ENCODE measurements around the gene LIMS2.

LIMS2 gene

DNA sequence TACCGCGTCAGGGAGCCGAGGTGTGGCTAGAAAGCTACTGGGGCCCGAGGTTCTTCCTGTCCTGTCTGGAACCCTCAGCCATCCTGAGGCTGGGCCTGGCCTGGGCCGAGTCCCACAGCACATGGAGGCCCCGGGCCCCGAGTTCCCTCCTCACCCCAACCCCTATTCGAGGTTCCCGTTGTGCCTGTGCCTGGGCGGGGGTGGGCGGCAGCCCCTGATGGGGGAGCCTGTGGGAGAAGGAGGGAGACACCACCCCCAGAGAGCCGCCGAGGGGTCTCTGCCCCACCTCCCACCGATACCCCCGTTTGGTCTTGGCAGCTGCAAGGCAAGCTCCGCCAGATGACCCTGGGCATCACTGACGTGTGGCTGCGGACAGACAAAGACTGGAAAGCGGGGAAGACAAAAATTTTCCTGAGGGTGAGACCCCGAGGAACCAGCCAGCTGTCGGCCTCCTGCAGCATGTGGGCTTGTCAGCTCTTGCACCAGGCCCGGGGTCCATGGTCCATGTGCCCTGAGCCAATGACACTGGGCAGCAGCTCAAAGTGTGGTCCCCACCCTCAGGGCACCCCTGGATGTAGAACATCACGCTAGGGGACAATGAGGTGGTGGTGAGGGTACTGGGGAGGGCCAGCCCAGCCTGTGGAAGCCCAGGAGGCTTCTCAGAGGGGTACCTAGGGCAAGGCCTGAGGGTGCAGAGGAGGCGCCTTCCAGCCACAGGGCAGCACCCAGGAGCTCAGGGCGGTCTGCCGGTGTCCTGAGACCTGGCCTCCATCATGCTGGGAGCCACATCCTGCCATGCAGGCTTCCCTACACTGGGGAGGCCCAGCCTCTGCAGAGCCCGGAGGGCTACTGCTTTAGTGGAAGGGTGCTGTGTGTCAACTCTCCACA lies 81.9 kb downstream of the LIMS2 start:
- DNase-seq (ENCODE audit: low read depth), result no peak
- H3K9me3 ChIP-seq (ENCODE audit: control insufficient read depth, low read length), result peaks cover 9% of the 10 kb centered on the region
- H3K9ac ChIP-seq (ENCODE audit: low read length), result no peak overlapping the region
- H3K4me3 ChIP-seq (ENCODE audit: low read length), result no peak overlapping the region
- H3K36me3 ChIP-seq (ENCODE audit: control insufficient read depth, insufficient read depth, low read length, severe bottlenecking), result no peaks in the 10 kb centered on the region
- H3K4me1 ChIP-seq (ENCODE audit: control insufficient read depth, insufficient read depth, low read length), result no peaks in the 10 kb centered on the region
- H3K27me3 ChIP-seq (replicated peaks; ENCODE audit: control insufficient read depth, insufficient read depth, low read length), result no peaks in the 10 kb centered on the region

DNA sequence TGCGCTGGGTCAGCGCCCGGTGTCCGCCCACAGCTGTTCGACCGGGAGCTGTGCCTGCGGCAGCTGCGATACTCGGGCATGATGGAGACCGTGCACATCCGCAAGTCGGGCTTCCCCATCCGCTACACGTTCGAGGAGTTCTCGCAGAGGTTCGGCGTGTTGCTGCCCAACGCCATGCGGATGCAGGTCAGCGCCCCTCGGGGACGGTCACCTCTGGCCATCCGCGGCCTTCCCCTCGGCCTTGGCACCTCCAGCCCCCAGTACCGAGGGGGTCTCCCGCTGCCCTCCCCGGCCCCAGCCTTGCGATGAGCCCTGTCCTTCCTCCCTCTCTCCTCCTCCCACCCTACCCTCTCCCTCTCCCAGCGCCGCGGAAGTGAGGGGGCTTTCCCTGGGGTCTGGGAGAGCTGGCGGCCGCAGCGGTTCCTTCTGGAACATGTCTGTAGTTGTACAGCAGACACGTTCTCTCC lies 82.5 kb downstream of the LIMS2 start:
- H3K9ac ChIP-seq (ENCODE audit: low read length), result no peak overlapping the region
- no peak for DNase-seq (ENCODE audit: low read depth)
- no peaks in the 10 kb centered on the region for H3K4me1 ChIP-seq (ENCODE audit: control insufficient read depth, insufficient read depth, low read length)
- H3K36me3 ChIP-seq (ENCODE audit: control insufficient read depth, insufficient read depth, low read length, severe bottlenecking), result no peaks in the 10 kb centered on the region
- peaks cover 4% of the 10 kb centered on the region for H3K9me3 ChIP-seq (ENCODE audit: control insufficient read depth, low read length)
- H3K4me3 ChIP-seq (ENCODE audit: low read length), result no peak overlapping the region
- H3K27me3 ChIP-seq (replicated peaks; ENCODE audit: control insufficient read depth, insufficient read depth, low read length), result no peaks in the 10 kb centered on the region

DNA sequence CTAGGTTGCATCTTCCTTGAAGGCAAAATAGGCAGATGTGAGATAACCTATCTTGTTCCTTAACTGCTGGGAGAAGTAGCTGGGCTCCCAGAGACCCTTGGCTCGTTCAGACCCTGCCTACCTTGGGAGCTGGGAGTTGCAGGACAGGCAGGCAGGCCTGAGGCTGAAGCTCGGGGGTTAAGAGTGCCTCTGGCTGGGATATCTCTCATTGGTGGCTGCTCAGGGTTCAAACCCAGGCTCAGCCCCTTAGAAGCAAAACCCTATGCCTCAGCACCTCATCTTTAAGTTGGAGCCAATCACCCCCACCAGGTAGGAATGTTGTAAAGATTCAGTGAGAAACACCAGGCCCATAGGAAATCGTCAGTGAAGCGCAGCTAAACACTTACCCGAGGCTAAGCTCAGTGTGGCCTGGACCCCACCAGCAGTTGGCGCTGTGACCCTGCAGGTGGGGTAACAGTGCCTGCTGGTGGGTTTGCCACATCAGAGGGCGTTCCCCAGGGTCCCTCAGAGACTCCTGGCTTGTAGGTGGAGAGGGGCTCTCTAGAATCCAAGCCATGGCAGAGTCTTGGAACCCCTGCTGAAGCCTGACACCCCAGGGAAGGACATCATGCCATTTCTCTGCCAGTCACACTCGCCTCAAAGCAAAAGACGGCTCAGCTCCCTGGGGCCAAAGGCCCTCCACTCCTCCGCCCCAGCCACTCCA lies 84.0 kb downstream of the LIMS2 start:
- H3K4me1 ChIP-seq (ENCODE audit: control insufficient read depth, insufficient read depth, low read length), result no peaks in the 10 kb centered on the region
- no peaks in the 10 kb centered on the region for H3K36me3 ChIP-seq (ENCODE audit: control insufficient read depth, insufficient read depth, low read length, severe bottlenecking)
- no peak overlapping the region for H3K4me3 ChIP-seq (ENCODE audit: low read length)
- DNase-seq (ENCODE audit: low read depth), result peak; percentile 75
- peaks cover 4% of the 10 kb centered on the region for H3K9me3 ChIP-seq (ENCODE audit: control insufficient read depth, low read length)
- peaks cover 7% of the 10 kb centered on the region for H3K27me3 ChIP-seq (replicated peaks; ENCODE audit: control insufficient read depth, insufficient read depth, low read length)
- H3K9ac ChIP-seq (ENCODE audit: low read length), result no peak overlapping the region

DNA sequence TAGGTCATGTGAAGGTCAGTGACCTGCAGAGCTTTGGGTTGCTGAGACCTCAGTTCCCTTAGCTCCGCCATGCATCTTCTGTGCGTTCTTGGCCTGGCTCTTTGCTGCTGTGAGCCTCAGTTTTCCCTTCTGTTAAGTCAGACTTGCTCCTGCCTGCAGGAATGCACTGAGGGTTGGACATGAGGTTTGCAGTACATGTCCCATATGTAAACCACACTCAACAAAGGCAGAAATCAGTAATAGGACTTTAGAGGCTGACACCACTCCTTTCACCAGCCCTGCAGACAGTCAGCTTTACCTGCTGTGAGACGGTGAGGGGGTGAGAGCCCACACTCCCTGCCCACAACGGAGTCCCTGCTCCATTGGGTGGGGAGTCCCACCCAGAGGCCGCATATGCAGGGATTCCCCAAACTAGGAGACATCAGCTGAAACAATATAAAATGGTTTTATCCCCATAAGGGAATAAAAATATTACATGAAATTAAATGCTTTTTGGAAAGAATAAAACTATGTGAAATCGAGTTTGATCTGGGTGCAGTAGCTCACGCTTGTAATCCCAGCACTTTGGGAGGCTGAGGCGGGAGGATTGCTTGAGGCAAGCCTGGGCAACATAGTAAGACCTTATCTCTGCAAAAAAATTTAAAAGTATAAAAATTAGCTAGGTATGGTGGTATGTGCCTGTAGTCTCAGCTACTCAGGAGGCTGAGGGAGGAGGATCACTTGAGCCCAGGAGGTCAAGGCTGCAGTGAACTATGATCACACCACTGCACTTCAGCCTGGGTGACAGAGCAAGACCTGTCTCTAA lies 84.7 kb downstream of the LIMS2 start:
- H3K4me1 ChIP-seq (ENCODE audit: control insufficient read depth, insufficient read depth, low read length), result no peaks in the 10 kb centered on the region
- H3K9ac ChIP-seq (ENCODE audit: low read length), result no peak overlapping the region
- H3K9me3 ChIP-seq (ENCODE audit: control insufficient read depth, low read length), result peaks cover 3% of the 10 kb centered on the region
- H3K4me3 ChIP-seq (ENCODE audit: low read length), result no peak overlapping the region
- peaks cover 7% of the 10 kb centered on the region for H3K27me3 ChIP-seq (replicated peaks; ENCODE audit: control insufficient read depth, insufficient read depth, low read length)
- no peak for DNase-seq (ENCODE audit: low read depth)
- H3K36me3 ChIP-seq (ENCODE audit: control insufficient read depth, insufficient read depth, low read length, severe bottlenecking), result no peaks in the 10 kb centered on the region

DNA sequence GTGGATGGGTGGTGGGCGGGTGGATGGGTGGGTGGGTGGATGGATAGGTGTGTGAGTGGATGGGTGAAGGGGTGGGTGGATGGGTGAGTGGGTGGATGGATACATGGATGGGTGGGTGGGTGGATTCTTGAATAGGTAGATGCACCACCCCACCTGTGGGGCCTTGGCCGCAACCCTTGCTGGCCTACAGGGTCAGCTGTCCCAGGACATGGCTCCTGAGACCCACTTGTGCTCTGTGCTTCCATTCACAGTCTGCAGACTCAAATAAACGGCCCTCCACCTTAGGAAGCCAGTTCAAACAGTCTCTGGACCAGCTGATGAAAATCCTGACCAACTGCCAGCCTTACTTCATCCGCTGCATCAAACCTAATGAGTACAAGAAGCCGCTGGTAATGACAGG lies 85.5 kb downstream of the LIMS2 start:
- Histone ChIP-seq H3K36me3 (ENCODE audit: control insufficient read depth, insufficient read depth, low read length, severe bottlenecking) (no peaks in the 10 kb centered on the region), H3K9ac (ENCODE audit: low read length) (no peak overlapping the region)

DNA sequence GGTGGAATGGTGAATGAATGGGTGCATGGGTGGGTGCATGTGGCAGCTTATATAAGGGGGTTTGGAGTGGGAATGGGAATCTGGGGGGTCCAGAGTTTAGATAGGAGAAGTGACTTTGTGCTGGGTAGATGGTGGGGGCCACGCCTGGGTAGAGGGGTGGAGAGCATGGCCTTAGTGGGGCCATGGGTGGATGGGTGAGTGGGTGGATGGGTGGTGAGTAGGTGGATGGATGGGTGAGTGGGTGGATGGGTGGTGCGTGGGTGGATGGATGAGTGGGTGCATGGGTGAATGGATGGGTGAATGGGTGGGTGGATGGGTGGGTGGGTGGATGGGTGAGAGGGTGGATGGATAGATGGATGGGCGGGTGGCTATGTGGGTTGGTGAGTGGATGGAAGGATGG lies 86.0 kb downstream of the LIMS2 start:
- no peak overlapping the region for H3K9ac ChIP-seq (ENCODE audit: low read length)
- no peaks in the 10 kb centered on the region for H3K36me3 ChIP-seq (ENCODE audit: control insufficient read depth, insufficient read depth, low read length, severe bottlenecking)
- DNase-seq (ENCODE audit: low read depth), result no peak
- H3K27me3 ChIP-seq (replicated peaks; ENCODE audit: control insufficient read depth, insufficient read depth, low read length), result peaks cover 7% of the 10 kb centered on the region
- H3K4me1 ChIP-seq (ENCODE audit: control insufficient read depth, insufficient read depth, low read length), result no peaks in the 10 kb centered on the region
- H3K4me3 ChIP-seq (ENCODE audit: low read length), result no peak overlapping the region
- no peaks in the 10 kb centered on the region for H3K9me3 ChIP-seq (ENCODE audit: control insufficient read depth, low read length)

More for the DNA sequence above, 85.5 kb downstream of the LIMS2 start:
- peaks cover 7% of the 10 kb centered on the region for H3K27me3 ChIP-seq (replicated peaks; ENCODE audit: control insufficient read depth, insufficient read depth, low read length)
- no peak overlapping the region for H3K4me3 ChIP-seq (ENCODE audit: low read length)
- DNase-seq (ENCODE audit: low read depth), result no peak
- no peaks in the 10 kb centered on the region for H3K4me1 ChIP-seq (ENCODE audit: control insufficient read depth, insufficient read depth, low read length)
- H3K9me3 ChIP-seq (ENCODE audit: control insufficient read depth, low read length), result no peaks in the 10 kb centered on the region

Data from adipocyte (in vitro differentiated cells).